ENCODE data around the gene SLC6A3. TPM values are rescaled to one million over a fixed set of nuclear protein-coding genes. Genes with fewer than 3 reads are reported as not detected.

Gene SLC6A3
- total RNA-seq, 2 experiments from 2014 or later: 0.07 to 0.23 TPM

DNA sequence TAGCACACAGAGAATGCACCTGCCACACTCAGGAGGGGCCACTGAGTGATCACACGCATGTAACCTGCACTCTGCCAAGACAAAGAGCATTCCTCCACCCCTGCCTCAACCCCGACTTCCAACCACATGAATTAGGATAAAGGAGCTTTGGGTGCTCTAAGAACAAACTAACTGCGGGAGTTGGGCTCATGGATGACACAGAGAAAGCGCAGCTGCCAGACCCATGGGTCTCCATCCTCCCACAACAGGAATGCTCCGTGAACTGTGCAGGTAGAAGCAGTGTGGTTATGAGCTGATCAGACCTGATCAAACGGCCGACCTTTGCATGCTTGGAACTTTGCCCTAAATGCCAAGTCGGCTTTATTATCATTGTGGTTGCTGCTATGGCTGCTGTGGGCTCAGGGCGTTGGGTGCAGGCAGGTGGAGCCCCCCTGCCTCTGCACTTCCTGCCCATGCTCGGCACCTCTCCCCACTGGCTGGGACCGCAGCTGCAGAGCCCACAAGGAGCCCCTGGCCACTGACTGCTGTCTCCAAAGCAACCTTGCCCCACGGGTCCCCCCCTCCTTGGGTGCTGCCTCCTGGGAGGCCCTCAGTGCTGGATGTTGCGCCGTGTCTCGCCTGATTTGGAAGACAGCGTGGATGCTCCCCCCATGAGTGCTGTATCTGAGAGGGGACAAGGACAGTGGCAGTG is 2.6 kb upstream of the SLC6A3 start:
- ATAC-seq (peak; percentile 52), DNase-seq (peak; percentile 49)
- Mint-ChIP-seq H3K27me3 (peaks cover 63% of the 10 kb centered on the region), H3K4me3 (no peak overlapping the region), H3K36me3 (no peaks in the 10 kb centered on the region), H3K9me3 (ENCODE audit: low read depth) (no peaks in the 10 kb centered on the region), H3K27ac (no peak overlapping the region), H3K4me1 (peaks cover 26% of the 10 kb centered on the region)
- CTCF ChIA-PET: no interaction called here

DNA sequence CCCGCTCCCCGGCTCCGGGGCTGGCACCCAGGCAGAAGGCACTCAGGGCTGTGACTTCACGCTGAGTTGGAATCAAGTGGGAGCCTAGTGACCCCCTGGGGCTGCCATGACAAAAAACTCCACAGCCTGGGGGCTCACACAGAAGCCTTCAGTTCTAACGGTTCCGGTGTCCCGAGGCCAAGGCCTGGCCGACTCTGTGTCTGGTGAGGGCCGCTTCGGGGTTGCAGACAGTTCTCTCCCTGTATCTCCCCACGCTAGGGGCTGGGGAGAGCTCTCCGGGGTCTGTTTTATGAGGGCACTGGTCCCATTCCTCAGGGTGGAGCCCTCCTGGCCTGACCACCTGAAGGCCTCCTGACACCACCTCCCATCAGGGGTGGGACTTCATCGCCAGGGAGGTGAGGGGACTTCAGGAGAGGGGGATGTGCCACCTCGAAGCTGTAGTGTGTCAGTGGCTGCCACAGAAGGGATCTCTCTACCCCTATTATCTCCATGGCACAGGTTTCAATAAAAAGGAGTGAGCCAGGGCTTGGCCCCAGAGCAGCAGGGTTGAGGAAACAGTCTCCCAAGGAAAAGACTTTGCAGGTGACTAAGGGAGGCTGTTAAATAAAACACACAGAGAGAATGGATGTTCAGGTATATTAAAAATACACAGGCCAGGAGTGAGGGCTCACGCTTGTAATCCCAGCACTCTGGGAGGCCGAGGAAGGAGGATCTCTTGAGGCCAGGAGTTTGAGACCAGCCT is 1.5 kb upstream of the SLC6A3 start:
- H3K27me3 Mint-ChIP-seq: peaks cover 63% of the 10 kb centered on the region
- DNase-seq: peak; percentile 27
- CTCF ChIA-PET: no interaction called here
- no peak for ATAC-seq
- H3K9me3 Mint-ChIP-seq (ENCODE audit: low read depth): no peaks in the 10 kb centered on the region
- H3K36me3 Mint-ChIP-seq: no peaks in the 10 kb centered on the region
- no peak overlapping the region for H3K27ac Mint-ChIP-seq
- H3K4me3 Mint-ChIP-seq: no peak overlapping the region
- peaks cover 26% of the 10 kb centered on the region for H3K4me1 Mint-ChIP-seq

DNA sequence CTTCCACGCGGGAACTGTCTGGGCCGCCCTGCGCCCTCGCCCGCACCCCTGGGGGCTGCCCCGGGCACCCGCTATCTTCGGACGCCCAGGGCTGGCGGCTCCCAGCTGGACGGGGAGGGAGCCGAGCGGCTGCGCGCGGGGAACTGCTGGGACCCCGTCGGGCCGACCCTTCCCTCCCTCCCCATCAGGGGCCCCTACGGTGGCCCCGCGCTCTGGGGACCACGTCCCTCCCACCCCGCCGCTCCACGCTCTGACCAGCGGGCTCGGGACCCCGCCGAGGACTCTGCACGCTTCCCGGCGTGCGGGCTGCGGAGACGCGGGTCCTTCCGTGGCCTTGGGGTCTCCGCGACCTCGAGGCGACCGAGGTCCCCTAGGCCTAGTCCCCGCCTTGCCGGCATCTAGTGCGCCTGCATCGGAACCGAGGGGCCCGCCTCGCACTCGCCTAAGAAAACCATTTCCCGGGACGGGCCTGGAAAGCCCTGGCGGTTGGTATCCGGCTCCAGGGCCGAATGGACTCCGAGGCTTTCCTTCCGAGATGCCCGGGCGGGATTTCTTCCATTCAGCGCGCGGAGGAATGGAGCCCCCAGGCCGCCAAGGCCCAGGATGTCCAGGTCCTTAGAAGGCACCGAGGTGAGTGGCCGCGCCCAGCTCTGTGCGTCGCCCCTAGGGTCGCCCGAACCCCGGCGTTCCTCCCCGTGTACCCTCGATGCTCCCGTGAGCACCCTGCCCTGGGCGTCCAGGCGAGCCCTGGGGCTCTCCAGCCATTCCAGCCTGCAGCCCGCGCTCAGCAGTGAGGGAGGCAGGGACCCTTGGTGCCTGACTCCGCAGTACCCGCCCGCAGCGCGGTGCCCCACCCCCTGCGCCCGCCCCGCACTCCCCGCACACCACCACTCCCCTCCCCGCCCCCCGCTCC is 705 bp upstream of the SLC6A3 start:
- peak; percentile 16 for DNase-seq
- peaks cover 26% of the 10 kb centered on the region for H3K4me1 Mint-ChIP-seq
- peaks cover 56% of the 10 kb centered on the region for H3K27me3 Mint-ChIP-seq
- no peak overlapping the region for H3K27ac Mint-ChIP-seq
- no peak for ATAC-seq
- no peak overlapping the region for H3K4me3 Mint-ChIP-seq
- no peaks in the 10 kb centered on the region for H3K36me3 Mint-ChIP-seq
- no peaks in the 10 kb centered on the region for H3K9me3 Mint-ChIP-seq (ENCODE audit: low read depth)
- CTCF ChIA-PET: no interaction called here

DNA sequence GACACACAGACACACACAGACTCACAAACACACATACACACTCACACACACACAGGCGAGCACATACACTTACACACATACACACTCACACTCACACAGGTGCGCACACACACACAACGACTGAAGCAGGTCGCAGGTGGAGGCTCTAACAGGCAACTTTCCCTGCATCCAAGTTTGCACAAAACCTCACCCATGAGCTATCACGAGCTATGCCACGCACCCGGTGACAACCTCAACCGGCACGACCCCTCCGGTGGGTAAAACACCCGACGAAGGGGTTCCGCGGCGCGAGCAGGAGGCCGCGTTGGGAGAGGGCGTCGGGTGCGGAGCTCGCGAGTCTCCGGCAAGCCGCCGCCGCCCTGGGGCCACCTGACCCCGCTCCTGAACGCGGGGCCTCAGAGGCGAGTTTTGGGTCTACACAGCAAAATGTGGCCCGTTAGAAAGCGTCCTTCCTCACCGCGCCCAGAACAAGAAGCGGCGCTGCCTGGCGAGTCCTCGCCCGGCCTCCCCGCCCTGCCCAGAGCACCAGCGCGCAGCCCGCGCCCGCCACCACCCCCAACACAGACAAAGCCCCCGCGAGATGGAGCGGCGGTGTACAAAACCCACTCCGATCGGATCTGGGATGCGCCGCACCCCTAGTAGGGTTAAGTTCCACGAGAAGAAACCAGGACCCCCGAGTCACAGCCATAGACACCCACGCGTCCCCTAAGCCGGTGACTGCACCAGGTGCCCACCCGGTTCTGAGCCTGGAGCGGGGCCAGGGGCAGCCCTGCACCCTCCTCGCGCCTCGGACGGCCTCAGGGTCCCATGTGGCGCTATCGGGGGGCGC is 665 bp downstream of the SLC6A3 start:
- CTCF ChIA-PET: no interaction called here
- Mint-ChIP-seq H3K9me3 (ENCODE audit: low read depth) (peaks cover 3% of the 10 kb centered on the region), H3K4me3 (no peak overlapping the region), H3K27ac (no peak overlapping the region), H3K27me3 (peaks cover 58% of the 10 kb centered on the region), H3K36me3 (no peaks in the 10 kb centered on the region), H3K4me1 (peaks cover 26% of the 10 kb centered on the region)
- no peak for ATAC-seq
- DNase-seq: peak; percentile 28

DNA sequence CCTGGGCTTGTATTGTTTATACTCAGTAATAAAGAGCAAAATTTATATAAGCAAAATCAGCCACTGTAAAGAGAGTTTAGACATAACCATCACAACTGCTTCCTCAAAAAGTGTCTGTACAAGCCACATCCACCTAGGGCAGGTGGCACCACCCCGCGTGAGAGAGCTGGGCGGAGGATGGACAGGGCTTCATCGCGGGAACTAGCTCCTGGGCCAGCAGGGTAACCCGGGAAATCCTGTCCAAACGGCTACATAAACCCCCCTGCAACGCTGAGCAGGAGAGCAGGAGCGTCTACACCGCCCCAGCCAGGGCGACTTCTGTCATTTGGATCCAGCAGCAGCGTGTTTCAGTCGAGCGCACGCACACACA is 1.3 kb downstream of the SLC6A3 start:
- no peak for ATAC-seq
- peaks cover 20% of the 10 kb centered on the region for H3K4me1 Mint-ChIP-seq
- H3K27ac Mint-ChIP-seq: no peak overlapping the region
- CTCF ChIA-PET: no interaction called here
- no peaks in the 10 kb centered on the region for H3K36me3 Mint-ChIP-seq
- peaks cover 57% of the 10 kb centered on the region for H3K27me3 Mint-ChIP-seq
- H3K4me3 Mint-ChIP-seq: no peak overlapping the region
- DNase-seq: peak; percentile 12
- H3K9me3 Mint-ChIP-seq (ENCODE audit: low read depth): peaks cover 3% of the 10 kb centered on the region

DNA sequence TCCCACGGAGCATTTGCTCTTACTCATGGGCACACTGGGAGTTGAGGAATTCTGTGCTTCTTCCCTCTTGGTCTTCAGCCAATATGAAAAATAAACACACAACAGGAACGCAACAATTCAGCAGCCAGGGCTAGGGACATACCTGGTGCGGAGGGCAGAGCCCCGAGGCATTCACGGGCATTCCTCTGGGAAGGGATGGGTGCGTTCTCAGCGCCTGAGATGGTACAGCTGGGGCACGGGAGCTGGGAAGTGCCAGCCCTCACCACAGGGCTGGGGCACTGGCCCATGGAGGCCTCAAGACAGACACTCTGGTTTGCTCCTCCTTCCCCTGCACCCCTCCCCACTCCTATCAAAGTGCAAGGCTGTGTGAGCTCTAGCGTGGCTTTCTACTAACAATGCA is 2.1 kb downstream of the SLC6A3 start:
- DNase-seq (peak; percentile 29), ATAC-seq (no peak)
- CTCF ChIA-PET: no interaction called here
- Mint-ChIP-seq H3K4me3 (no peak overlapping the region), H3K36me3 (no peaks in the 10 kb centered on the region), H3K4me1 (peaks cover 12% of the 10 kb centered on the region), H3K27ac (no peak overlapping the region), H3K9me3 (ENCODE audit: low read depth) (peaks cover 3% of the 10 kb centered on the region), H3K27me3 (peaks cover 52% of the 10 kb centered on the region)

DNA sequence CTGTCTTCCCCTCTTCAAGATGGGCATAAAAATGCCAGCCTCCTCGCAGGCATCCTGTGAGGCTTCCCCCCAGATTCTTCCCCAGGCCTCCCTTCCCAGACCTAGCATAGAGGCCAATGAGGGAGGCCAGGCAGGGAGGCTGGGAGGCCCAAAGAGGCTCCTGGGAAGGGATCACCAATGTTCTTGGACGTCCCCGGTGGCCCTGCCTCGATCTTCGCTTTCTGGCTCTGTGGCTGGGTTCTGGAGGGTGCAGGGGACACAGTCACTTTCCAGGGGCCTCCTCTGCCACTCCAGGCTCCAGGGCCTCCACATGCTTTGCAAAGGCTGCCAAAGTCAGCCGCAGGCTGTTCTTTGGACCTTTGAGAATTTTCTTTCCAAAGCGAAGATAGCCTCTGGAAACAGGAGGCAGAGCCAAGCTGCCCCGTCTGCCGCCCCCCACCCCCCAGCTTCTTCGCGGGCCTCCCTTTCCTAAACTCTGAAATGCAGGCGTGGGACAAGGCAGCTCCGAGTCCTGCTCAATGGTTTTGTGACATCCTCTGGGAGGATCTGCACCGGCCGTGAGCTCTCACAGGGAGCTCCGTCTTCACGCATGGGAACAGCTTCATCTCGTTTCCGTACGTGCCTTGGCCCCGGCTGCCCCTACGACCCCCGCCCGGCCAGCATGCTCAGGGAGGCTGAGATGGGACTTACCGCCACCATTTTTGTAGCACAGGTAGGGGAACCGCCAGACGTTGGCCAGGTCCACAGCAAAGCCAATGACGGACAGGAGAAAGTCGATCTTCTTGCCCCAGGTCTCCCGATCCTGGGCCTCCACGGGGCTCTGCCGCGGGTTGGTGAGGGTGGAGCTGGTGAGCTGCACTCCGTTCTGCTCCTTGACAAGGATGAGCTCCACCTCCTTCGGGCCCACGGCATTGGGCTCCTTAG is 2.8 kb downstream of the SLC6A3 start:
- CTCF ChIA-PET: no interaction called here
- Mint-ChIP-seq H3K27me3 (peaks cover 45% of the 10 kb centered on the region), H3K4me1 (peaks cover 5% of the 10 kb centered on the region)

DNA sequence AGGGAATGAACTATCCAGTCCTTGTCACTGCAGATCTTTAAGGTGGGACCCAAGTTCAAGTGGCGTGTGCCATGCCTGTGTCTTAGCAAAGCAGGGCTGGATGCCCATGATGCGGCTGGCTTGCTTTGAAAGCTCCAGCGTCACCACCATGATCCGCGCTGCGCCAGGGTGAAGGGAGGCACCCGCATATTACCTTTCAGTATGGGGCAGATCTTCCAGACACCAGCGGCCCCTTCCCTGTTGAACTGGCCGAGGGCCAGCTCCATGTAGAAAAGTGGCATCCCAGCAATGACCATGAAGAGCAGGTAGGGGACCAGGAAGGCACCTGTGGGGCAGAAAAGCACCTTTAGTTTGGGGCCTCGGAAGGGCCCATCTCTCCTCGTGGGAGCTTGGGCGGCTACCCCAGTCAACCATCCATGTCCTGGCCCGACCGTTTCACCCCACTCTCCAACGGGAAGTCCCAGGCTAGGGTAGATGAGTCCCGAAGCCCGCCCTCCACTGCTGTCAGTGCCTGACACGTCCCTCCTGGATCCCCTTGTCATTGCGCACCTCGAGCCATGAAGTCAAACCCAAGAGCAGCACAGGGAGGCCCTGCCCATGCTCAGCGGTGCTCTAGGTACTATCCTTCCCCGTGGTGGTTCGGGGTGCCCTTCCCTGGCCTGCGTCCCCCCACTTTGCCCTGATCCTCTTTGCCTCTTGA is 3.9 kb downstream of the SLC6A3 start:
- peak; percentile 28 for DNase-seq
- Mint-ChIP-seq H3K4me3 (no peak overlapping the region), H3K27ac (no peak overlapping the region), H3K4me1 (peaks cover 2% of the 10 kb centered on the region), H3K36me3 (no peaks in the 10 kb centered on the region), H3K9me3 (ENCODE audit: low read depth) (peaks cover 3% of the 10 kb centered on the region), H3K27me3 (peaks cover 34% of the 10 kb centered on the region)
- no peak for ATAC-seq
- CTCF ChIA-PET: no interaction called here

More for the DNA sequence above, 2.8 kb downstream of the SLC6A3 start:
- DNase-seq (peak; percentile 27), ATAC-seq (no peak)
- peaks cover 3% of the 10 kb centered on the region for H3K9me3 Mint-ChIP-seq (ENCODE audit: low read depth)
- no peak overlapping the region for H3K4me3 Mint-ChIP-seq
- no peaks in the 10 kb centered on the region for H3K36me3 Mint-ChIP-seq
- no peak overlapping the region for H3K27ac Mint-ChIP-seq

DNA sequence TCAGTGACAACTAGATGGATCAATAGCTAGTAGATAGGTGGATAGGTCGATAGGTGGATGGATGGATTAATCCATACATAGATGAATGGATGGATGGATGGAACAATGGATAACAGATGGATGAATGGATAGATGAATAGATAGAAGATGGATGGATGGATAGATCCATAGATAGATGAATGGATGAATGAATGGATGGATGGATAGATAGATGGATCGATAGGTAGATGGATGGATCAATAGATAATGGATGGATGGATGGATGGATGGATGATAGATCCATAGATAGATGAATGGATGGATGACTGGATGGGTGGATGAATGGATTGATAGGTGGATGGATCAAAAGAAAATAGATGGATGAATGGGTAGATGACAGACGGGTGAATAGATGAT is 5.1 kb downstream of the SLC6A3 start:
- Mint-ChIP-seq H3K27me3 (peaks cover 29% of the 10 kb centered on the region), H3K4me1 (peaks cover 2% of the 10 kb centered on the region), H3K4me3 (no peak overlapping the region), H3K36me3 (no peaks in the 10 kb centered on the region), H3K27ac (no peak overlapping the region), H3K9me3 (ENCODE audit: low read depth) (peaks cover 3% of the 10 kb centered on the region)
- CTCF ChIA-PET: no interaction called here
- DNase-seq (no peak), ATAC-seq (no peak)

DNA sequence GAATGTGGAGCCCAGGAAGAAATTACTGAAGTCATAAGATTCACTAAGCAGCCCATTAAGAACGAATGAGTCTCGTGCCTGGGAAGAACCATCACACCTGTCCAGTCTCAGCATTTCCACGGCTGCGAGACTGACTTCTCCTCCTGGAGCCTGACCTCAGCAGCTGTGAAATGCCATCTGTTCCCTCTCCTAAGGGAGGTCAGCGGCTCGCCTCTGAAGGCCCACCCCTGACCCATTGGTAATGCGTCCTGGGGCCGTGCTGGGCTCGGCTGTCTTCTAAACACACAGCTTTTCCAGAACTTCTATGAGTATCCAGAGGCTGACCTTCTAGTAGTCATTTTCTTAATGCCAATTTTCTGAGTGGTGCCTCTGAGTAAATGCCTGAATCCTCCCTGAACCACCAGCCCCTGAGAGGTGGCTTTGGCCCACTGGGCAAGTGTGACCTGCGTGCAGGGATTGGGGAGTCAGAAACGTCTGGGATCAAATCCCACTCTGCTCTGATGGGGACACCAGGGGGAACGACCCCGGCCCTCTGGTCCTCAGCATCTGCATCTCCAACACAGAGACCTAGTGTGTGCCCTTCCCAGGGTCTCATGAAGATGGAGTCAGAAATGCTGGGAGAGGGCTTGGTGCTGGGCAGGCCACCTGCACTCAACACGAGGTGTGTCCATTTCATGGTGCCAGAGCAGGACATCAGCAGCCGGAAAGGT is 5.7 kb downstream of the SLC6A3 start:
- Mint-ChIP-seq H3K36me3 (no peaks in the 10 kb centered on the region), H3K27ac (no peak overlapping the region)

DNA sequence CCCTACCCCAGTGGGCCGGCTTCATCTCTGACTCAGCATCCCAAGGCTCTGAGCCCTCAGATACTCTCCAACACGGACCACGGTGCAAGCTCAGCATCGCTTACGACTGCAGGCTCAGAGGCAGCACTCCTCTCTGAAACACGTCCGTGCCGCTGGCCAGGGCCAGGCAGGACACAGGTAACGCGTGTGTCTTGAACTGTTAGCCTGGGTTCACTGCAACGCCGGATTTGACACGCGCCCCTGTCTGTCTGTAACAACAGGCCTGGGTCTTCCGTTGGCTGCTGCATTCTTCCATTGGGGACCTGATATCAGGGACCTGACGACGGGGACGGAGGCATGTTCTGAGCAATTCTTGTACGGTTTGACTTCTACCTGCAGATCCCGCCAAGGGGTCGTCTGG is 6.4 kb downstream of the SLC6A3 start:
- H3K27ac Mint-ChIP-seq: no peak overlapping the region
- DNase-seq: peak; percentile 32
- H3K4me3 Mint-ChIP-seq: no peak overlapping the region
- no peak for ATAC-seq
- H3K27me3 Mint-ChIP-seq: peaks cover 19% of the 10 kb centered on the region
- no peaks in the 10 kb centered on the region for H3K36me3 Mint-ChIP-seq
- CTCF ChIA-PET: no interaction called here
- H3K4me1 Mint-ChIP-seq: no peaks in the 10 kb centered on the region
- peaks cover 3% of the 10 kb centered on the region for H3K9me3 Mint-ChIP-seq (ENCODE audit: low read depth)

More for the DNA sequence above, 5.7 kb downstream of the SLC6A3 start:
- Mint-ChIP-seq H3K9me3 (ENCODE audit: low read depth) (peaks cover 3% of the 10 kb centered on the region), H3K4me1 (peaks cover 2% of the 10 kb centered on the region), H3K4me3 (no peak overlapping the region), H3K27me3 (peaks cover 25% of the 10 kb centered on the region)
- CTCF ChIA-PET: no interaction called here
- DNase-seq (peak; percentile 23), ATAC-seq (no peak)
